Kidney (tissue), 14 donors: Measurements from ENCODE around the gene TMEM208. TPM values are rescaled to one million over a fixed set of nuclear protein-coding genes. Genes with fewer than 3 reads are reported as not detected.

ENCODE experiments used
- DNase-seq, 5 donors: peaks; one replicate each; pipeline ENCODE4 v3.0.0-alpha.2; 2013 to 2020
- FAIRE-seq: peaks from 2 replicates; lab custom pipeline; 2012; peaks lifted over from hg19 to GRCh38; lab: Jason Lieb, UNC
- H3K27ac ChIP-seq, 2 donors: one replicate each; pipeline ENCODE4 v1.7.0; 2013; ENCODE audit warnings: low read depth in 2 of 2, low read length in 2 of 2, inconsistent platforms in 1 of 2
- H3K27me3 ChIP-seq: one replicate; pipeline ENCODE4 v1.7.1; 2013; ENCODE audit warnings: low read length, inconsistent platforms; ENCODE audit not compliant: control insufficient read depth, insufficient read depth
- H3K36me3 ChIP-seq, 3 donors: one replicate each; pipeline versions ENCODE4 v1.7.0 to v1.7.1; 2013; ENCODE audit warnings: low read length in 3 of 3, control low read depth in 1 of 3, inconsistent platforms in 1 of 3; ENCODE audit not compliant: insufficient read depth in 3 of 3, control insufficient read depth in 2 of 3
- H3K4me1 ChIP-seq, 3 donors: one replicate each; pipeline versions ENCODE4 v1.7.0 to v1.7.1; 2013; ENCODE audit warnings: low read length in 3 of 3, inconsistent platforms in 1 of 3, low read depth in 1 of 3; ENCODE audit not compliant: control insufficient read depth in 2 of 3, insufficient read depth in 2 of 3
- H3K4me3 ChIP-seq, 3 donors: one replicate each; pipeline versions ENCODE4 v1.7.0 to v1.8.1; 2013; ENCODE audit warnings: low read length in 3 of 3, control low read depth in 1 of 3, inconsistent platforms in 1 of 3
- H3K9ac ChIP-seq, 3 donors: one replicate each; pipeline versions ENCODE4 v1.7.0 to v1.7.1; 2013; ENCODE audit warnings: low read length in 3 of 3, control low read depth in 1 of 3, inconsistent platforms in 1 of 3
- H3K9me3 ChIP-seq, 3 donors: one replicate each; pipeline versions ENCODE4 v1.7.0 to v1.7.1; 2013; ENCODE audit warnings: low read length in 3 of 3, control low read depth in 1 of 3, inconsistent platforms in 1 of 3; ENCODE audit not compliant: control insufficient read depth in 2 of 3, insufficient read depth in 1 of 3
- intact Hi-C: fragments of 100-400 bp; cut with DNase I; formaldehyde crosslinking; loops from one replicate; pipeline ENCODE4 v1.11.1; 2022
- polyA plus RNA-seq: library from polyadenylated mRNA; stranded (reverse); fragments of 350-450 nt; fragmentation: Illumina TruSeq; extraction: RNeasy Lipid Tissue Mini Kit (QIAGEN cat#74804); gene quantifications from one replicate; pipeline ENCODE4 v1.2.3, GENCODE V29; 2014; ENCODE audit warnings: low read depth, low replicate concordance; ENCODE audit not compliant: insufficient read depth
- total RNA-seq: library from RNA; stranded (reverse); fragmentation: NEBNext Ultra II Directional; extraction: Animal tissue kit (Norgen Biotek cat#: 25700); gene quantifications from one replicate; pipeline ENCODE4 v1.2.1, GENCODE V29; 2021
- TF ChIP-seq, protein P1 (sequence below): IDR thresholded peaks from 3 replicates; pipeline ENCODE4 v1.5.1; 2012; ENCODE audit warnings: mild to moderate bottlenecking, moderate library complexity, borderline replicate concordance; ENCODE audit not compliant: insufficient read depth; ENCODE audit errors: extremely low read depth
- donor health status: control.
- donor health status: control.
- donor health status: control.
- donor health status: control.
- donor health status: control.
- donor health status: DM: yes; HTN: yes; CAD: no.
- donor health status: Normal renal cell carcinoma (clear cell type).

Gene TMEM208
- total and polyA plus RNA-seq, 2 donors from 2014 or later = 47.1 to 145 TPM

GRCh38 chr16:67233596-67233995 is 6.7 kb downstream of the TMEM208 start:
- Histone ChIP-seq H3K27me3 (no peaks in the 10 kb centered on the region), H3K4me1 (no peaks in the 10 kb centered on the region), H3K36me3 (peaks cover 2 to 55% (median 33%) of the 10 kb centered on the region in 3 donors), H3K9ac (no peak overlapping the region), H3K9me3 (no peaks in the 10 kb centered on the region), H3K4me3 (no peak overlapping the region), H3K27ac (no peak overlapping the region)
- FAIRE-seq (no peak), DNase-seq (peak in 1 of 5 donors; percentile 66)
- intact Hi-C loops = no loop called here
- TF ChIP-seq, protein P1, sequence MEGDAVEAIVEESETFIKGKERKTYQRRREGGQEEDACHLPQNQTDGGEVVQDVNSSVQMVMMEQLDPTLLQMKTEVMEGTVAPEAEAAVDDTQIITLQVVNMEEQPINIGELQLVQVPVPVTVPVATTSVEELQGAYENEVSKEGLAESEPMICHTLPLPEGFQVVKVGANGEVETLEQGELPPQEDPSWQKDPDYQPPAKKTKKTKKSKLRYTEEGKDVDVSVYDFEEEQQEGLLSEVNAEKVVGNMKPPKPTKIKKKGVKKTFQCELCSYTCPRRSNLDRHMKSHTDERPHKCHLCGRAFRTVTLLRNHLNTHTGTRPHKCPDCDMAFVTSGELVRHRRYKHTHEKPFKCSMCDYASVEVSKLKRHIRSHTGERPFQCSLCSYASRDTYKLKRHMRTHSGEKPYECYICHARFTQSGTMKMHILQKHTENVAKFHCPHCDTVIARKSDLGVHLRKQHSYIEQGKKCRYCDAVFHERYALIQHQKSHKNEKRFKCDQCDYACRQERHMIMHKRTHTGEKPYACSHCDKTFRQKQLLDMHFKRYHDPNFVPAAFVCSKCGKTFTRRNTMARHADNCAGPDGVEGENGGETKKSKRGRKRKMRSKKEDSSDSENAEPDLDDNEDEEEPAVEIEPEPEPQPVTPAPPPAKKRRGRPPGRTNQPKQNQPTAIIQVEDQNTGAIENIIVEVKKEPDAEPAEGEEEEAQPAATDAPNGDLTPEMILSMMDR = no peak

- TF ChIP-seq, protein P1 = no peak
- intact Hi-C loops = no loop called here
- Histone ChIP-seq H3K36me3 (peaks cover 2 to 51% (median 35%) of the 10 kb centered on the region in 3 donors), H3K9ac (no peak overlapping the region), H3K27ac (no peak overlapping the region), H3K4me3 (no peak overlapping the region), H3K9me3 (no peaks in the 10 kb centered on the region), H3K27me3 (no peaks in the 10 kb centered on the region), H3K4me1 (no peaks in the 10 kb centered on the region)
- FAIRE-seq = no peak
- no peak for DNase-seq
Measured at GRCh38 chr16:67234180-67234597, 7.3 kb downstream of the TMEM208 start.

DNA sequence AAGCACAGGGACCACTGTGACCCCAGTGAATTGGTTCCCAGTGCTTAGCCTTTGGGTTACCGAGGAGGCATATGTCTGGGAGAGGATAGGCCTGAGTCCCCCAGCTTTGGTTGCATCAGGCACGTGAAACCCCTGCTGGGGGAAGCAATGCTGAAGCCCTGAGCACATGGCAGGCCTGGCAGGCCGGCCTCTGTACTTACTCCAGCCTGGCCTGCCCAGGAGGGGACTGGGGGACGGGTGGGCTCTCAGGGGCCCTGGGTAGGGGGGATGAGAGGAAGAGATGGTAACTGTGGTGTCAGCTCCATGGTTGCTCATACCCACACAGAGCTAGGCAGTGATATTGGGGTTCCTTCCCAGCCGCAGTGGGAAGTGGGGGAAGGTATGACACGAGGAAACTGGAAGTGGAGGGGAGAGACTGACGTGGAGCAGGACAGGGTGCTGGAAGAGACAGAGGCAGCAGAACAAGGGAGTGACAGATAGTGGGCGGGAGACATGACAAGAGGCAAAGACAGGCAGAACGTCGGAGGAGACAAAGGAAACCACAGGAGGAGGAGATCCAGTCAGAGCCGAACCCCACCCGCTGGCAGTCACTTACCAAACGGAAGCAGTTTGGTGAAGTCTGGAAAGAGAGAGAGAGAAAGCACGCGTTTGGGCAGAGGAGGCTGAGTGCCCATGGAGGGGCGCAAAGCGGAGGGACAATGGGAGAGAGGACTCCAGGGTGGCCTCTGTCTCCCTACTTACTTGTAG is 9.1 kb downstream of the TMEM208 start:
- TF ChIP-seq, protein P1 = no peak
- FAIRE-seq (no peak), DNase-seq (no peak)
- H3K27ac ChIP-seq = no peak overlapping the region
- no peak overlapping the region for H3K9ac ChIP-seq
- H3K27me3 ChIP-seq = no peaks in the 10 kb centered on the region
- H3K4me3 ChIP-seq = no peak overlapping the region
- peaks cover 0 to 4% (median 0%) of the 10 kb centered on the region in 3 donors for H3K4me1 ChIP-seq
- peaks cover 0 to 34% (median 28%) of the 10 kb centered on the region in 3 donors for H3K36me3 ChIP-seq
- no peaks in the 10 kb centered on the region for H3K9me3 ChIP-seq
- intact Hi-C loops = no loop called here
